ENCODE data around the gene TCERG1L.

TCERG1L gene

GRCh38 chr10:131230641-131231322 lies 80.7 kb downstream of the TCERG1L start:
- no peaks in the 10 kb centered on the region for H3F3A ChIP-seq (ENCODE audit: insufficient read depth)
- H3K9me2 ChIP-seq (replicated peaks; ENCODE audit: insufficient read depth, low read length): no peaks in the 10 kb centered on the region
- no peaks in the 10 kb centered on the region for H4K20me1 ChIP-seq (ENCODE audit: low read depth, low read length)
- no peak overlapping the region for H3K4me3 ChIP-seq (ENCODE audit: insufficient read depth, low read length, poor library complexity, severe bottlenecking)
- H3K36me3 ChIP-seq (ENCODE audit: low read length): no peaks in the 10 kb centered on the region
- no peak for TF ChIP-seq CTCF (IDR thresholded peaks at IDR 0.05; ENCODE audit: insufficient read depth, low read length, poor library complexity, severe bottlenecking)
- TF ChIP-seq EZH2phosphoT487 (conservative IDR thresholded peaks at IDR 0.05; ENCODE audit: low read length): no peak
- H3K4me2 ChIP-seq (ENCODE audit: low read depth, low read length, poor library complexity, severe bottlenecking): no peak overlapping the region
- no peaks in the 10 kb centered on the region for H3K9me3 ChIP-seq (ENCODE audit: insufficient read depth, low read length)
- no peaks in the 10 kb centered on the region for H3K27me3 ChIP-seq (ENCODE audit: low read length)
- no peak overlapping the region for H3K27ac ChIP-seq (ENCODE audit: low read depth, low read length)
- no peak overlapping the region for H2AFZ ChIP-seq (ENCODE audit: low read depth, low read length, severe bottlenecking)
- no peak overlapping the region for H3K9ac ChIP-seq (ENCODE audit: low read length)
- no peaks in the 10 kb centered on the region for H3K79me2 ChIP-seq (ENCODE audit: insufficient read depth, low read length)

DNA sequence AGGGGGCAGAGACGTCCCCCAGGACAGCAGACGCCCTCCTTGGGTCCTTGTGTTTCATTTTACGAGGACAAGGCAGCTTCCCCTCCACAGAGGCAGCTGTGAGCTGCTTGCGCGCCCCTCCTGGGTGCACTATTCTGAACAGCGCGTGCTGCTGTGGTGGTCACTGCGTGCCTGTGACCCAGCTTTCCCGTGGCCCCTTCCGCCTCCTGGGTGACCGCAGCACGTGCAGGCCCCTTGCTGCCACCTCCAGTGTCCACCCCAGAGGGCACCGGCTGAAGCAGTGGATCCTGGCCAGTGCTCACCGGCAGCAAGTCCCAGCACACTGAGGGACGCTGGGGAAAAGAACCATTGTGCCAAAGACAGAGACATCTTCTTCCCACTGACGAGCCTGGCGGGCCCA lies 81.4 kb downstream of the TCERG1L start:
- Histone ChIP-seq H3K27me3 (ENCODE audit: low read length) (no peaks in the 10 kb centered on the region), H3K9me2 (replicated peaks; ENCODE audit: insufficient read depth, low read length) (no peaks in the 10 kb centered on the region), H3K9me3 (ENCODE audit: insufficient read depth, low read length) (no peaks in the 10 kb centered on the region), H3K9ac (ENCODE audit: low read length) (no peak overlapping the region), H3K4me2 (ENCODE audit: low read depth, low read length, poor library complexity, severe bottlenecking) (no peak overlapping the region), H3F3A (ENCODE audit: insufficient read depth) (no peaks in the 10 kb centered on the region), H3K27ac (ENCODE audit: low read depth, low read length) (no peak overlapping the region), H2AFZ (ENCODE audit: low read depth, low read length, severe bottlenecking) (no peak overlapping the region), H4K20me1 (ENCODE audit: low read depth, low read length) (no peaks in the 10 kb centered on the region), H3K79me2 (ENCODE audit: insufficient read depth, low read length) (no peaks in the 10 kb centered on the region), H3K4me3 (ENCODE audit: insufficient read depth, low read length, poor library complexity, severe bottlenecking) (no peak overlapping the region), H3K36me3 (ENCODE audit: low read length) (no peaks in the 10 kb centered on the region)
- TF ChIP-seq CTCF (IDR thresholded peaks at IDR 0.05; ENCODE audit: insufficient read depth, low read length, poor library complexity, severe bottlenecking) (no peak), EZH2phosphoT487 (conservative IDR thresholded peaks at IDR 0.05; ENCODE audit: low read length) (no peak)

- H3K27ac ChIP-seq (ENCODE audit: low read depth, low read length): no peak overlapping the region
- no peak overlapping the region for H3K4me2 ChIP-seq (ENCODE audit: low read depth, low read length, poor library complexity, severe bottlenecking)
- no peaks in the 10 kb centered on the region for H3K9me2 ChIP-seq (replicated peaks; ENCODE audit: insufficient read depth, low read length)
- no peak overlapping the region for H3K4me3 ChIP-seq (ENCODE audit: insufficient read depth, low read length, poor library complexity, severe bottlenecking)
- H3K36me3 ChIP-seq (ENCODE audit: low read length): no peaks in the 10 kb centered on the region
- no peaks in the 10 kb centered on the region for H3F3A ChIP-seq (ENCODE audit: insufficient read depth)
- H3K27me3 ChIP-seq (ENCODE audit: low read length): no peaks in the 10 kb centered on the region
- H2AFZ ChIP-seq (ENCODE audit: low read depth, low read length, severe bottlenecking): no peak overlapping the region
- no peaks in the 10 kb centered on the region for H3K9me3 ChIP-seq (ENCODE audit: insufficient read depth, low read length)
- TF ChIP-seq CTCF (IDR thresholded peaks at IDR 0.05; ENCODE audit: insufficient read depth, low read length, poor library complexity, severe bottlenecking) (no peak), EZH2phosphoT487 (conservative IDR thresholded peaks at IDR 0.05; ENCODE audit: low read length) (no peak)
- no peaks in the 10 kb centered on the region for H3K79me2 ChIP-seq (ENCODE audit: insufficient read depth, low read length)
- no peaks in the 10 kb centered on the region for H4K20me1 ChIP-seq (ENCODE audit: low read depth, low read length)
- H3K9ac ChIP-seq (ENCODE audit: low read length): no peak overlapping the region
Observed at GRCh38 chr10:131227163-131227740, 84.3 kb downstream of the TCERG1L start.

Measured in SU-DHL-6 (cell line).